Amniotic stem cell (primary cell): ENCODE results near the gene INPP5A.

Experiments
- DNase-seq: peaks from one replicate; lab custom pipeline; 2025; lab: John Stamatoyannopoulos, UW

The INPP5A gene

DNA sequence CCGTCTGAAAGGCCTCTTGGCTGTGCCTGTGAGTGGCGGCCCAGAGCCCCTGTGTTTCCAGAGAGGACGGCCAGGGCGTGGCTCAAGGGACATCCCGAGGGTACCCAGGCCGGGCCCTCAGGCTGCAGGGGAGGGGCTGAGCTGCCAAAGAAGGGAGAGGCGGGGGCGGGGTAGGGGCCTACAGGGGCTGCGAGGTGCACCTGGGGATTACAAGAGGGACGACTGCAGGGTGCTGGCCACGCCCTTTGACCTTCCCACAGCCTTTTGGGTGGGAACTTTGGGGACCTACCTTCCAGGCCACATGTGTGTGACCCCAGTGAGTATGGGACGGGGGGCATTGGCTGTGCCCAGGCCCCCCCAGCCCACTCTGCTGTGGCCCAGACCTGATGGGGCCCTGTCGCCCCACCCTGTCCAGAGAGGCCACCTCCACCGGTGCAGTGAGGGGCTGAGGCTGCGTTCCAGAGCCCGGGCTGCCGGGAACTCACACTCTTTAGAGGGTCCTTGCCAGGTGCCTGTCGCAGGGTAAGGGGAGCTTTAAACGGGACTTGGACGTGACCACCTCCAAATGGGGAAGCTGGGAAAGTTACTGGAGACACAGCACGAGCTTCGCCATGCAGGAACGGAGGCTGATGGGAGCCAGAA, 267.3 kb downstream of the INPP5A start:
- no peak for DNase-seq

DNA sequence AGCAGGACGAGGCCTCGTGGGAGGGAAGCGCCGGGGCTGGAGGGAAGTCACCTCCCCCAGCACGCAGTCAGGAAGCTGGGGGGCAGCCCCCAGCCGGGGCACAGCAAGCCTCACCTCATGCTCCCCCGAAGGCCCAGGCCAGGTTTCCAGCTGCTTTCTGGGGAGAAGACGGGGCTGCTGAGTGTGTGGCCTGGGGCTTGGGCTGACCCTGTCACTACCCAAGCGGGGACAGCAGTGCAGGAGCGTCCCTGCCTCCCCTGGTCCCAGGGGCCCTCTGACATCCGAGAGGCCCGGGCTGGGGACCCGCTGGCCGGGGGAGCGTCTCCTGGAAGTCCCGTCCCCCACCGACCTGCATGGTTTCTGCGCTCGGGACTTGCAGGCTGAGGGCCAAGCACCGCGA, 268.0 kb downstream of the INPP5A start:
- DNase-seq, result no peak

DNA sequence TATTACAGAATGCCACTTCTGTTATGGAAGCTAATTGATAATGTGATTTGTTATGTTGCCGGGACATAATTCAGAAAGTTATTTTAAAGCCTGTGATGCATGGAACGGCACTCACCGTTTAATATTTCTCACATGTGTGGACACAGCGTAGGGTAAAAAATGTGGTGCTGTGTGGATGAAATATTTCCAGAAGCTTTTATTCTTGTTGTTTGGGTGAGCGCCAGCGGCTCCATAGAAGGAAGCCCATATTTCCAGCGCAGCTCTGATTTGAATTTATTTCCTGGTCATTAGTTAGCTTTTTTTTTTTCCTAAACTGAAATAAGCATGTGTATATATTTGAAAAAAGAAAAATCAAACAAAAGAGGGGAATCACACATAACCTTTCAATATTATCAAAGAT, 268.5 kb downstream of the INPP5A start:
- no peak for DNase-seq

- no peak for DNase-seq
Measured at GRCh38 chr10:132806561-132807003, 269.0 kb downstream of the INPP5A start.

DNA sequence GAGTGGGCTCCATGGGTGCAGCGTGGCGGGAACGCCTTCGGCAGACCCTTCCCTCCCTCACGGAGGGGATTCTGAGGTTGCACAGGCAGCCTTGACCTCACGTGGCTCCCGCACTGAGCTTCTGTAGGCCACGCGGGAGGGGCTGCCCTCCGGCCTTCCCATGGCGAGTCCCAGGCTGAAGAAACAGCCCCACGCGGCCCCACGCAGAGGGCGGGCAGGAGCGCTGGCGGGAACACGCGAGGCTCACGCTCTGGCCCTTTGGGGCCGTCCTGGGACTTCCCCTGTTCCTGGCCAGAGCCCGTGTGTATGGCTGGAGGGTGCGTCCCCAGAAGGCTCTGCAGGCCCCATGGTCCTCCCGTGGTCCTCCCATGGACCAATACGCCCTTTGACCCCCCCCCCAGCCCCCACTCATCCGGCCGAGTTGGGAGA, 270.0 kb downstream of the INPP5A start:
- DNase-seq, result no peak

DNA sequence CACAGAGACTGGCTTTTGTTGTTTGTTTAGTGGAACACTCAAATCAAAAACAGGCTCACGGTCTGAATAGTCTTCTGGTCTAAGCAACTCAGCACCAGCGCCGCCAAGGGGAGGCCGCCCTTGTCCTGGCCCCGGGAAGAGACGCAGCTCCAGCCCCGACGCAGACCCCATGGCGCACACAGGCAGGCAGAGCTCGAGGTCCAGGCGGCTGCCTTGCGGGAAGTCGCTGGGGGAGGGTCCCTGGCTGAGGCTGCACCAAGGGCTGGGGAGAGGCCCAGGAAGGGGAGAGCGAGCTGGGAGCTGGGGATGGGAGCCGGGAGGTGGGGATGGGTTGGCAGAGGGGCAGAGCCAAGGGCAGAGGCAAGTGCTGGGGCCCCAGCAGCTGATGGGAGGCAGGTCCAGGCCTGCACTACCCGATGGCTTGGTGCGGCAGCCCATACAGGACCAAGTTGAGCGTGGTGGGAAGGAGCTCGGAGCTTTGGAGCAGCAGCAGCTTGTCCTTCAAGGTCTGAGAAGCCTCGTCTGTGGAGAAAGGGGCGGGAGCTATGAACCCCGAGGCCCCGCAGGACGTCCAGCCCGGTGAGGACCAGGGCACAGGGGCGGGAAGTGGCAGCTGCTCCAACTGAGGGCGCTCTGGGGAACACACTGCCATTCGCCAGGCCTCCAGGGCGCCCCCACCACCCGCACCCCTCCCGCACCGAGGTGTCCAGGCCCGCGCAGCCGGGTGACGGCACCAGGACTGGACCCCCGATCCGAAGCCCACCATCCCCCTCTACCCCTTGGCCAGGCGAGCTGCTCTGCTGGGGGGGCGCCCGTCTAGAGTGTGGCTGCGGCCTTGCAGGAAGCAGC, 271.0 kb downstream of the INPP5A start:
- no peak for DNase-seq

GRCh38 chr10:132809232-132810140, 271.9 kb downstream of the INPP5A start:
- DNase-seq, result no peak

GRCh38 chr10:132810141-132810806, 272.7 kb downstream of the INPP5A start:
- DNase-seq, result no peak

- DNase-seq, result no peak
Measured at GRCh38 chr10:132810807-132811700, 273.5 kb downstream of the INPP5A start.

DNA sequence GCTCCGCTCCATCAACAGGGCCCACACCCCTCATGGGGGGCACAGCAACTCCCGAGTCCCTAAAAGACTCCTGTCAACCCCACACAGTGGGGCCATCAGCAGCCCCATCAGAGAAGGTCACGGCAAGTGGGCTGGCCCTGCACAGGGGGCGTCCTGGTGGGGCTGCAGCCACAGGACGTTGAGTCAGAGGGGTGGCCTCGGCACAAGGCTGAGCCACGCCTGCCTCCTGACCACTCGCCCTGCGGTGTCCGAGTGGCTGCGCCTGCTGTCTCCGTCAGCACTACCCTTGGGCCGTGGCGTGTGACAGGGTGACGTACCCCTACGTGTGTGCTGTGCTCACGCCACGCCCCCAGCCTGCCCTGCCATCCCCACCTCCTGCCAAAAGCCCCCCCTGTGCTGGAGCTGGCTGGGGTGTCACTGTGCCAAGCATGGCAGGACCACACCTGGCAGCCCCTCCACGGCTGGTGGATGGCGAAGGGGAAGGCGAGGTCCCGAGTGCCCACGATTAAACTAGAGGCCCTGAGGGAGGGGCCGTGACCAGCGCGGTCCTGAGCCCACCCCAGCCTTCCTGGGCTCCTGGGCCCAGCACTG, 274.4 kb downstream of the INPP5A start:
- DNase-seq, result no peak

DNA sequence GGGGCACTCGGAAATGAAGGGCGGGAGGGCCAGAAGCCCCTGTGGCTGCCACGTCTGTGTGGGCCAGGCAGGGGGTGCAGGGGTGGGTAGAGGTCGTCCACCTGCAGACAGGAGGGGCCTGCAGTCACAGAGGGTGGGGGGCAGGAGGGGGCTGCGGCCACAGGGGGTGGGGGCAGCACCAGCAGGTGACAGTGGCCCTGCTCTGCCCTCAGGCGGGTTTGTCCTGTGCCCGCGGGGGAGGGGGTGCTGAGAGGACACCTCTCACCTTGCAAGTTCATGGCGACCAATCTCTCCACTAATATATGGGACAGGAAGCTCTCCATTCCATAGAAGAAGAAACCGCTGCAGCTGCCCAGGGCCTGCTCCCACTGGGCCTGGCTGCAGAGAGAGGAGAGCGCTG, 274.9 kb downstream of the INPP5A start:
- DNase-seq, result no peak

DNA sequence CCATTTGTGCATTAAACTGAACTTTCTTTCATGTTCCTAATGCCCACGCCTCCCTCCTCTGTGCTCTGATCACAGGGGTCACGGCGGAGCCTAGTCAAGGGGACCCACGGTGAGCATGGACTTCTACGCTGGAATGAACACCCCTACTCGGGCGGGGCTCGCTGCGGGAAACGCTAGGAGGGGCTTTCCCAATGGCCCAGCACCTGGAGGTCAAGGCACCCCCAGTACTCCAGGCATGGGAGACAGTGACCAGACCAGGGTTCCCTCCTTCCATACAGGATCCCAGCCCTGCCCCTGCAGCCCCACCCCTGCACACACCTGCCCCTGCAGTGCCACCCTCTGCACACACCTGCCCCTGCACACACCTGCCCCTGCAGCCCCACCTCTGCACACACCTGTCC, 275.4 kb downstream of the INPP5A start:
- no peak for DNase-seq

- no peak for DNase-seq
Measured at GRCh38 chr10:132813560-132814468, 276.2 kb downstream of the INPP5A start.

DNA sequence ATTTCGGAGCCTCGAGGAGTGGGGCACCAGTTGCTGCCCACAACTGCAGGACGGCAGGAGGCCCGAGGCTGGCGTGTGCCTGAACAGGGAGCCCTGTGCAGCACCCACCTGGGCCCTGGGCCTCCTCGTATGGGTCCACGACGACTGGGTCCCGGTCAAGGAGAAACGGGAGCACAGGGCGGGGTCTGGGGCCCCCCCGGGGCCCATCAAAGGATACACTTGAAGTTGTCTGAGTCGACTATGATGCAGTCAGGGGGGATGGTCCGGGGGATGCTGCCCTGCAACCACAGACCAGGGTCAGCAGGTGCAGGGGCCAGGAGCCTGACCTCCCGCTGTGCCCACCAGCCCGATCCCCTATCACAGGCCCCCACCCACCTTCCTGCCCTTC, 276.9 kb downstream of the INPP5A start:
- DNase-seq, result no peak

DNA sequence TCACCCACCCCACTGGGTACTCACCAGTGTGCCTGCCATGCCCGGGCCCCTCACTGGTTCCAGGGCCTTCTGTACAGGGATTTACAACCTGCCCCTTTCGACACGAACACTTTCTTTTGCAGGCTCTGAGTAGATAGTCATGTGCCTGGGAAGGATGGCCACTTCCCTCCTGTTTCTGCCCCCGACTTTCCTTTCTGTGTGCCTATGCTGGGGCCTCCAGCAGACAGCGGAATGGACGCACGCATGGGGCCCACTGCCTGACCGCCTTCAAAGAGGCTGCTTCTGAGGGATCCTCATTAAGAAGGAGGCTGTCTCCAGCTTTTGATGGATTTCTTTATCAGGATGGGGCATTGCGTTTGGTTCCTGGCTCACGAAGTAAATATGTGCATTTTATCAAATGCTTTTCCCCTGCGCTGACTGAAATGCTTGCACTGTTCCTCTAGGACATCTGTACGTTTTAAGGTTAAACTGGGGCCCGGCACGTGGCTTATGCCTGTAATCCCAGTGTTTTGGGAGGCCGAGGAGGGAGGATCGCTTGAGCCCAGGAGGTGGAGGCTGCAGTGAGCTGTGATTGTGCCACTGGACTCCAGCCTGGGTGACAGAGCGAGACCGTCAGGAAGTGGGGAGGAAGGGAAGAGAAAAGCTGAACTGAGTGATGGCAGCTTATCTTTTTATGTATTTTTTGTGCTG, 277.7 kb downstream of the INPP5A start:
- DNase-seq, result no peak

DNA sequence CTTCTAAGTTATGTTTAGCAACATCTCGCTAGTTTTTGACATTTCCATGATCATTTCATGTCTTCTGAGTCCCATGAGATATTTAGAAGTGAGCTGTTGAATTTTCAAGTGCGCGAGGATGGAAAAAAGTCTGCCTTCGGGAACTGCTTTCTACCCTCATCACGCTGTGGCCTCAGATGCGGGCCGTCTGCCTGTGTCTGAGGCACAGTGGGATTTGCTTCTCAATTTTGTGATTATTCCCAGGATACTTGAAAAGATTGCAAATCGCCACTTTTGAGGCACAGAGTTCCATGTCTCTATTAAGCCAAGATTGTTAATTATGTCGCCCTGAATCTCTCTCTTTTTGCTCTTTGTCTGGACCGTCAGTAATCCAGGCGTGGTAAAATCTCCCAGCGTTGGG, 279.1 kb downstream of the INPP5A start:
- no peak for DNase-seq

GRCh38 chr10:132817701-132818211, 280.2 kb downstream of the INPP5A start:
- DNase-seq, result no peak

- no peak for DNase-seq
Measured at GRCh38 chr10:132820056-132820455, 282.5 kb downstream of the INPP5A start.
